DMS79 treated with DMSO at 0.1 percent for 48 hours (cell line): ENCODE results near the gene MOGAT2.

Experiments
- DNase-seq: peaks from one replicate; lab custom pipeline; 2025; lab: John Stamatoyannopoulos, UW

MOGAT2 gene

DNA sequence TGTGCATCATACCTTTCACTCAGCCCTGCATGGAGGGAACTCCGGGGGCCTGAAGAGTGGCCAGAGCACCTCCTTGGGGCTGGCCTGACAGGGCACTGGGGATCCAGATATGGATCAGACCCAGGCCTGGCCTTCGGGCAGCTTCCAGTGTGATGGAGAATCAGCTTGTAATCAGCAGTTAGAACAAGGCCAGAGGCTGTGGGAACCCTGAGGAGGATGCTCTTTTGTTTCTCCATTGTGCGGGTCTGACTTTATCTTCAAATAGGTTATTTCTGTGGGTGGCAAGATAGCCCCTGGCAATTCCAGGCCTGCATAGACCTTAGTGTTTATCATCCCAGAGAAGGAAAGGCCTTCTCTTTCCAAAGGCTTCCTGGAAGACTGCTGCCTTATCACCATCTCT lies 63.2 kb downstream of the MOGAT2 start:
- no peak for DNase-seq

DNA sequence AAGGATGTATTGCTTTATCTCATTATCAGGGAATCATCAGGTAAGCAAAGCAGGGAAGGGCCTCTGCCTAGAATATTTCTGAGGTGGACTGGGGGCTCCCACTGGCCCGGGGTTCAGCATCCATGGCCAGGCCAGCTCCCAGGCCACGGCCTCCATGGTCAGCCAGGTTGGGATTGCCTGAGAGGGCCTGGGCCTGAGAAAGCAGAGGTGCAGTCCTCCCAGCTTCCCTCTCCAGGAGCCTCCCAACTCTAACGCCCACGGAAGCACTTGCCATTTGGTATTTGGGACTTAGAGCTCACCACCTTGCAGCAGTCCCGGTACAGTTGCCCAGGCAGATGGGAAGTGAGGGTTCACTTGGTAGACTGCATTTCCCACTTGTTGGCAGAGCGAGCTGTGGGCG lies 63.7 kb downstream of the MOGAT2 start:
- DNase-seq: no peak

DNA sequence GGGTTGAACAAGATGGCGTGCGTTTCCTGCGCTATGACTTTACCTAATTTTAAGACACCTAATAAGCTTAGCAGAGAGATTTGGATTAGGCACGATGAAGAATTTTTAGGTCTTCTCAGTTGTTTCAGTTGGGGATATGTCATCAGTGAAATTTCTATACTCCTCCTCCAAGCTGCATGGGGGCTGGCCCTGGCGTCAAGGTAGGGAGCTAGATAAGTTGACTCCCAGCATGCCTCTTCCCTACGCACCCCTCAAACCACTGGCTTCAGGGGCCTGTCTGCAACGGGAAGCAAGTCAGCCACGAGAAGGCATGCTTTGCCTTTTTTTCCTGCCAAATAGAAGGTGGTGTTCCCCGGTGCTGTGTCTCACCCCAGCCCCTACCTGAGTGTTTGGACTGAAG lies 64.2 kb downstream of the MOGAT2 start:
- DNase-seq: no peak
